CD4-positive, alpha-beta T cell (primary cell): Measurements from ENCODE around the gene PML. TPM values are rescaled to one million over a fixed set of nuclear protein-coding genes. Genes with fewer than 3 reads are reported as not detected.

Experiments used
- ATAC-seq: fragments of 200-7000 bp; cut with Tn5 transposase; one replicate; pipeline ENCODE4 v1.10.0; 2022; ENCODE audit warnings: mild to moderate bottlenecking; ENCODE audit not compliant: poor library complexity
- CTCF ChIA-PET: fragments of 350-600 bp; sonication (Branson Sonifier 250); formaldehyde crosslinking; loops from one replicate; lab custom pipeline; 2021; ENCODE audit warnings: antibody characterized with exemption, inconsistent platforms; lab: Charles Lee
- POLR2A ChIA-PET: fragments of 350-600 bp; sonication (Branson Sonifier 250); formaldehyde crosslinking; loops from one replicate; lab custom pipeline; 2021; ENCODE audit warnings: antibody characterized with exemption, inconsistent platforms; lab: Charles Lee
- DNase-seq, 14 experiments: peaks; one replicate each; pipeline ENCODE4 v3.0.0-alpha.2; 2013 to 2020; ENCODE audit warnings: mixed read lengths in 2 of 14
- H3K27ac ChIP-seq, 2 donors: one replicate each; pipeline versions ENCODE4 v1.5.1 to v1.7.0; 2013; ENCODE audit warnings: low read length in 2 of 2, low read depth in 1 of 2, mild to moderate bottlenecking in 1 of 2
- H3K27me3 ChIP-seq, 2 experiments: 1 replicate in 1 of 2; 2 replicates in 1 of 2; pipeline versions ENCODE4 v1.6.1 to v1.7.0; 2013; ENCODE audit warnings: low read length in 2 of 2, control low read depth in 1 of 2, mild to moderate bottlenecking in 1 of 2, moderate library complexity in 1 of 2; ENCODE audit not compliant: insufficient read depth in 2 of 2, control insufficient read depth in 1 of 2
- H3K36me3 ChIP-seq: one replicate; pipeline ENCODE4 v1.6.1; 2013; ENCODE audit warnings: low read length, control low read depth; ENCODE audit not compliant: insufficient read depth
- H3K4me1 ChIP-seq: one replicate; pipeline ENCODE4 v1.6.1; 2013; ENCODE audit warnings: low read length, control low read depth; ENCODE audit not compliant: insufficient read depth
- H3K4me3 ChIP-seq: one replicate; pipeline ENCODE4 v1.5.1; 2013; ENCODE audit warnings: mild to moderate bottlenecking, low read length, moderate library complexity
- H3K9me3 ChIP-seq, 2 experiments: 1 replicate in 1 of 2; 2 replicates in 1 of 2; pipeline versions ENCODE4 v1.6.1 to v1.7.0; 2013; ENCODE audit warnings: low read length in 2 of 2, mild to moderate bottlenecking in 2 of 2, control low read depth in 1 of 2, moderate library complexity in 1 of 2; ENCODE audit not compliant: control insufficient read depth in 1 of 2, insufficient read depth in 1 of 2
- H3K27ac Mint-ChIP-seq: one replicate; pipeline ENCODE4 v1.8.0; 2020; ENCODE audit warnings: mixed read lengths
- H3K27me3 Mint-ChIP-seq: one replicate; pipeline ENCODE4 v1.8.0; 2021; ENCODE audit warnings: mixed read lengths
- H3K36me3 Mint-ChIP-seq: one replicate; pipeline ENCODE4 v1.8.0; 2021; ENCODE audit warnings: low read depth, mixed read lengths
- H3K4me1 Mint-ChIP-seq: one replicate; pipeline ENCODE4 v1.8.0; 2021; ENCODE audit warnings: low read depth, mixed read lengths
- H3K4me3 Mint-ChIP-seq: one replicate; pipeline ENCODE4 v1.8.0; 2020; ENCODE audit warnings: mild to moderate bottlenecking, mixed read lengths
- H3K9me3 Mint-ChIP-seq: one replicate; pipeline ENCODE4 v1.8.0; 2020; ENCODE audit warnings: mixed read lengths
- CTCF ChIP-seq: fragments of 200-600 bp; IDR thresholded peaks from one replicate; pipeline ENCODE4 v1.8.0; 2022; ENCODE audit warnings: antibody characterized with exemption, mild to moderate bottlenecking
- intact Hi-C, 2 experiments: fragments of 100-400 bp; cut with DNase I in 1 of 2; cut with micrococcal nuclease in 1 of 2; formaldehyde crosslinking; loops; one replicate each; pipeline versions ENCODE4 v1.15.1 to v1.9.0; 2023 to 2025; cut with DNase I, micrococcal nuclease
- total RNA-seq, 174 experiments: library from RNA in 2 of 174; stranded (reverse) in 2 of 174; gene quantifications; one replicate each; pipeline ENCODE4 v1.2.3 and lab custom pipeline; 2021 to 2026

The PML gene
- total RNA-seq, 2 experiments from 2014 or later = 39.2 to 42.9 TPM

GRCh38 chr15:74027688-74028087 is 33.2 kb downstream of the PML start:
- Histone ChIP-seq H3K4me1 (no peaks in the 10 kb centered on the region), H3K27me3 (no peaks in the 10 kb centered on the region), H3K27ac (no peak overlapping the region), H3K36me3 (peaks cover 67% of the 10 kb centered on the region), H3K4me3 (no peak overlapping the region), H3K9me3 (no peaks in the 10 kb centered on the region)
- peak overlapping the region; percentile 61 for H3K27ac Mint-ChIP-seq
- no peak for DNase-seq
- TF ChIP-seq CTCF = no peak
- no peak for ATAC-seq
- CTCF ChIA-PET = no interaction called here
- POLR2A ChIA-PET = interaction anchor here (1.3 kb wide), 1 partner anchor 33 kb away, joined by 3 read pairs; the partner anchor contains the start of gene PML
- no peaks in the 10 kb centered on the region for H3K27me3 Mint-ChIP-seq
- no peak overlapping the region for H3K4me3 Mint-ChIP-seq
- peaks cover 86% of the 10 kb centered on the region for H3K36me3 Mint-ChIP-seq
- intact Hi-C loops = no loop called here
- H3K9me3 Mint-ChIP-seq = no peaks in the 10 kb centered on the region
- no peaks in the 10 kb centered on the region for H3K4me1 Mint-ChIP-seq

- Mint-ChIP-seq H3K36me3 (peaks cover 81% of the 10 kb centered on the region), H3K9me3 (no peaks in the 10 kb centered on the region), H3K27ac (no peak overlapping the region), H3K4me3 (no peak overlapping the region), H3K4me1 (no peaks in the 10 kb centered on the region), H3K27me3 (no peaks in the 10 kb centered on the region)
- Histone ChIP-seq H3K4me3 (no peak overlapping the region), H3K27ac (no peak overlapping the region), H3K27me3 (no peaks in the 10 kb centered on the region), H3K4me1 (no peaks in the 10 kb centered on the region), H3K36me3 (peaks cover 68% of the 10 kb centered on the region), H3K9me3 (no peaks in the 10 kb centered on the region)
- ATAC-seq = no peak
- ChIA-PET CTCF (no interaction called here), POLR2A (no interaction called here)
- no peak for DNase-seq
- TF ChIP-seq CTCF = no peak
- intact Hi-C loops = no loop called here
Observed at GRCh38 chr15:74028646-74029045, 34.1 kb downstream of the PML start.

GRCh38 chr15:74032046-74032445 is 37.5 kb downstream of the PML start:
- ATAC-seq (no peak), DNase-seq (no peak)
- H3K4me1 Mint-ChIP-seq = no peaks in the 10 kb centered on the region
- no peak overlapping the region for H3K27ac ChIP-seq
- H3K27ac Mint-ChIP-seq = no peak overlapping the region
- H3K4me3 ChIP-seq = no peak overlapping the region
- H3K27me3 Mint-ChIP-seq = no peaks in the 10 kb centered on the region
- H3K9me3 Mint-ChIP-seq = no peaks in the 10 kb centered on the region
- no peaks in the 10 kb centered on the region for H3K4me1 ChIP-seq
- H3K27me3 ChIP-seq = no peaks in the 10 kb centered on the region
- CTCF ChIA-PET = no interaction called here
- TF ChIP-seq CTCF = no peak
- no peaks in the 10 kb centered on the region for H3K9me3 ChIP-seq
- no peak overlapping the region for H3K4me3 Mint-ChIP-seq
- peaks cover 73% of the 10 kb centered on the region for H3K36me3 ChIP-seq
- intact Hi-C loops = no loop called here
- peaks cover 83% of the 10 kb centered on the region for H3K36me3 Mint-ChIP-seq
- POLR2A ChIA-PET = no interaction called here
